GM12801 (cell line): ENCODE data around the gene MAP7D3.

ENCODE experiments used
- CTCF ChIP-seq: IDR thresholded peaks from one replicate; pipeline ENCODE4 v1.5.1; 2011; ENCODE audit warnings: control low read depth; ENCODE audit not compliant: insufficient read length; ENCODE audit errors: extremely low read depth

MAP7D3 gene

DNA sequence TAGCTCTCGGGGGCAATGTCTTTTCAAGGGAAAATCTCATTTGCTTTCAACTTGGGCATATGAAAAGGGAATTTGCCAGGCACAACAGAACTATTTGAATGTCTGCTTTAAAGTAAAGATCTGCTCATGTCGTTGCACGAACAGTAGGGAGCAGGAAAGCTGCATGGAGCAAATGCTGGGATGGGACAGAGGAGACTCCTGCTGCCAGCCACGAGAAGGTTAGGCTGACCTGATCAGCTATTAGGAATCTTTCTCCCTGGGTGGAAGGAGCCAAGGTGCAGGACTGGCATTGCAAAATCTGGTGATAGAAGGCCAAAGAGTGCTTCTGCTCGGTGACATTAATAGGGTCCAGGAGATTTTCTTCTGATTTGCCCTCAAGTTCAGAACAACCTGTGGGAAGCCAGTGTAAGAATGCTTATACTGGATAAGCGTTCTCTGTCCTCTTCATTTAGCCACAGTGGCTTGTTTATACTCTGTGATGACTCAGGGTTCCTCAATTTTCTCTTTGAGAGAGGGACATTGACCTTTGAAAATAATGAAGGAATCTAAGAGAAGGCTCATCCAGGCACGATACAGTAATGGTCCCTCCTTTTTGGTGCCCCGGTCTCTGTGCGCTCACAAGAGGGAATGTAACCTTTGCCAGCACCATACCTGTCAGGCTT lies 80.9 kb downstream of the MAP7D3 start:
- no peak for TF ChIP-seq CTCF

GRCh38 chrX:136168929-136169735 lies 82.1 kb downstream of the MAP7D3 start:
- TF ChIP-seq CTCF, result no peak

DNA sequence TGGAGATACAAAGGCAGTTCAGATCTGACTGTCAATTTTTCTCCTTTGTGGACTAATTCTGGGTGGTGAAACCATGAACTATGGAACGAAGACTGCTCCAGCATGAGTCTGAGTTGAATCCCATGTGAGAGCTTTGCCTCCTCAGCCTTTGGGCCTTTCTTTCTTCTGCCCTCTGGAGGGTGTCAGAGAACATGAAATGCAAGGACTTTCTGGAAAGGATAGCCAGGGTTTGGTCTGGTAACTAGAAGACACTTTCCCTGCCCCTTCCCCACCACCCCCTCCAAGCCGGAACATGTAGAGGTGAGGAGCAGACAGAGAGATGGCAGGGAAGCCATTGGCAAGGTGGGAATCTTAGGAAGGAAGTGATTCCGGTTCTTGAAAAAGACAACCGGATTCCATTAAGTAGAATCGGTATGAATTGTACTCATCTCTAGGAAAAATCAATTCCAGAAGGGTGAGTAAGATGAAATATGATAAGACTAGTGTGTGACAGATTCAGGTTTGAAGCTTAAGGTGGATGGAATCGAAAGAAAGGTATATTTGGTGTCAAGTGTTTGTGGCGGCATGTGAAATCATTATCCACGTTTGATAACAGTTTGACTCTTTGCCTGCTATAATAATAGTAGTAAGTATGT lies 84.9 kb downstream of the MAP7D3 start:
- TF ChIP-seq CTCF, result no peak

GRCh38 chrX:136165406-136165805 lies 85.8 kb downstream of the MAP7D3 start:
- no peak for TF ChIP-seq CTCF

DNA sequence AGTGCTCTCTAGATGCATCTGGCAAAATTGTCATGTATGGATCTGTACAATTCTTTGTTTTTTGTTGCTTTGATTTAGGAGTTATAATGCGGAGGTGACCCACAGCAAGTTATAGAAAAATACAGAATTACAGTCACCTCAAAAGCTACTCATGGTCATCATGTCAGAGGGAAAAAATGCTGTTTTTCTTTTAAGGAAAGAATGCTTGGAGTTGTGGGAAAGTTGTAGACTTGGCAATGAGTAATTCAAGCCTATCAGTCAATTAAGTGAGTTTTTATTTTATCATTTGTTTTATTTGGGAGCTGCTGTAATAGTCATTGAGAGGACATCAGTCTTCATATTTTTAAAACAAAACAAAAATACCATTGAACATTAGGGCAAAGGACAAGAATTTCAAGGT lies 87.5 kb downstream of the MAP7D3 start:
- TF ChIP-seq CTCF, result no peak
